ENCODE data around the gene BHLHA15. TPM values are rescaled to one million over a fixed set of nuclear protein-coding genes. Genes with fewer than 3 reads are reported as not detected.

BHLHA15 gene
- total RNA-seq, 6 donors from 2014 or later = 2.4 to 20.1 (median 3.5) TPM; not detected in 1

DNA sequence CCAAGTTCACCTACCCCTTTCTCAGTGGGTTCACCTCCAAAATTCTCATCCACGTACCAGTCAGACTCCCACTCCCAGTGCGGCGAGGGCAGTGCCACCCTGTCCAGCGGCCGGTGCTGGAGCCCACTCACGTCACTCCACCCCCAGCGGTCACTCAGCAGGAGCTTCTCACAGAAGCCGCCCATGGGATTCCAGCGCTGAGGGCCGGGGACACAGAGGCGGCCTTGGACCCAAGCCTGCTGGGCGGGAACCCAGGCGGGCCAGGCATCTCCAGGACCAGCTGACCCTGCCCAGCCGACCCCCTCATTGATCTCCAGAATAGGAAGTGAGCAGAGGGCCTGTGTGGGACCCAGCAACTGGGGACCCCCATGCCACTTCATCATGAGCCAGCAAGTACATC is 33.6 kb downstream of the BHLHA15 start:
- Histone ChIP-seq H3K4me3 (no peak overlapping the region), H3K9me3 (no peaks in the 10 kb centered on the region), H3K4me1 (peaks cover 21 to 49% (median 38%) of the 10 kb centered on the region in 4 donors), H3K27me3 (no peaks in the 10 kb centered on the region), H3K36me3 (peaks cover 8 to 47% (median 26%) of the 10 kb centered on the region in 4 donors), H3K27ac (peak overlapping the region in 3 of 4 donors; percentile 19 to 91 (median 66))
- ATAC-seq (ENCODE audit: low FRiP score in 2 of 2) = no peak
- 80 to 95% methylated on average over 3 to 11 of the region's 14 CpGs for WGBS, 2 donors
- TF ChIP-seq EP300 (IDR thresholded peaks at IDR 0.05) = no peak
- peak in 1 of 2 donors; percentile 72 for DNase-seq

GRCh38 chr7:98248156-98248555 is 36.9 kb downstream of the BHLHA15 start:
- DNase-seq (peak in 1 of 2 donors; percentile 34), ATAC-seq (ENCODE audit: low FRiP score in 2 of 2) (no peak)
- H3K36me3 ChIP-seq = peaks cover 4 to 27% (median 12%) of the 10 kb centered on the region in 4 donors
- TF ChIP-seq CTCF (IDR thresholded peaks at IDR 0.05) (no peak), EP300 (IDR thresholded peaks at IDR 0.05) (no peak), POLR2AphosphoS5 (IDR thresholded peaks at IDR 0.05) (no peak), POLR2A (IDR thresholded peaks at IDR 0.05) (no peak)
- peaks cover 43 to 74% (median 63%) of the 10 kb centered on the region in 4 donors for H3K4me1 ChIP-seq
- H3K9me3 ChIP-seq = no peaks in the 10 kb centered on the region
- H3K27me3 ChIP-seq = no peaks in the 10 kb centered on the region
- WGBS, 2 donors = 89 to 93% methylated on average over 7 to 11 of the region's 12 CpGs
- H3K27ac ChIP-seq = peak overlapping the region; percentile 41 to 91 (median 89)
- no peak overlapping the region for H3K4me3 ChIP-seq

GRCh38 chr7:98249106-98249505 is 37.9 kb downstream of the BHLHA15 start:
- TF ChIP-seq CTCF (IDR thresholded peaks at IDR 0.05) = no peak
- TF ChIP-seq EP300 (IDR thresholded peaks at IDR 0.05) = peak in 1 of 4 donors; percentile 47
- no peak for TF ChIP-seq POLR2A (IDR thresholded peaks at IDR 0.05)
- peak in 1 of 2 donors; percentile 33 for TF ChIP-seq POLR2AphosphoS5 (IDR thresholded peaks at IDR 0.05)
- peaks cover 48 to 80% (median 69%) of the 10 kb centered on the region in 4 donors for H3K4me1 ChIP-seq
- H3K36me3 ChIP-seq = peaks cover 2 to 19% (median 5%) of the 10 kb centered on the region in 4 donors
- peak overlapping the region; percentile 79 to 91 (median 89) for H3K27ac ChIP-seq
- no peaks in the 10 kb centered on the region for H3K27me3 ChIP-seq
- no peaks in the 10 kb centered on the region for H3K9me3 ChIP-seq
- DNase-seq = no peak
- no peak overlapping the region for H3K4me3 ChIP-seq
- no peak for ATAC-seq (ENCODE audit: low FRiP score in 2 of 2)
- 55 to 57% methylated on average over 6 of the region's 6 CpGs for WGBS, 2 donors

DNA sequence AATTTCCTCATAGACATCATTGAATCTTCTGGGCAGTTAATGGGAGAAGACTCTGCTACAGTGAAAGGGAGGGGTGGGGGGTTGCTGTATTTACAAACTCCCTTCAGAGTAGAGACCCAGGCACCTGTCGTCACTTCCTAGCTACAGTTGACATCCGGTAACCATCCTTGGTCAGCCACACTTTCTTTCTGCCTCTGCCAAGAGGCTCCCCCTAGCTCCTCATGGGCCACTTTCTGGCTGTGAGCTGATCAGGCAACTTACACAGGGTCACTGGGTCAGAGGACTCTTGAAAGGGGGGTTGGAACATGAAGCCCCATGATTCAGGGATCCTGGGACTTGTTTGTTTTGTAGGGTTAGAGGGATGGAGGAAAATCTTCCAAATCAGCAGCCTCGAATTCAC is 39.5 kb downstream of the BHLHA15 start:
- Histone ChIP-seq H3K27ac (peak overlapping the region; percentile 79 to 91 (median 89)), H3K9me3 (no peaks in the 10 kb centered on the region), H3K36me3 (peaks cover 0 to 12% (median 3%) of the 10 kb centered on the region in 4 donors), H3K4me1 (peaks cover 40 to 70% (median 62%) of the 10 kb centered on the region in 4 donors), H3K4me3 (peak overlapping the region in 3 of 4 donors; percentile 69 to 82 (median 71)), H3K27me3 (no peaks in the 10 kb centered on the region)
- TF ChIP-seq EP300 (IDR thresholded peaks at IDR 0.05) = no peak
- TF ChIP-seq POLR2A (IDR thresholded peaks at IDR 0.05) = no peak
- no peak for TF ChIP-seq CTCF (IDR thresholded peaks at IDR 0.05)
- no peak for TF ChIP-seq POLR2AphosphoS5 (IDR thresholded peaks at IDR 0.05)
- no peak for ATAC-seq (ENCODE audit: low FRiP score in 2 of 2)
- no peak for DNase-seq
- WGBS, 2 donors = 27 to 29% methylated on average over 3 of the region's 3 CpGs

DNA sequence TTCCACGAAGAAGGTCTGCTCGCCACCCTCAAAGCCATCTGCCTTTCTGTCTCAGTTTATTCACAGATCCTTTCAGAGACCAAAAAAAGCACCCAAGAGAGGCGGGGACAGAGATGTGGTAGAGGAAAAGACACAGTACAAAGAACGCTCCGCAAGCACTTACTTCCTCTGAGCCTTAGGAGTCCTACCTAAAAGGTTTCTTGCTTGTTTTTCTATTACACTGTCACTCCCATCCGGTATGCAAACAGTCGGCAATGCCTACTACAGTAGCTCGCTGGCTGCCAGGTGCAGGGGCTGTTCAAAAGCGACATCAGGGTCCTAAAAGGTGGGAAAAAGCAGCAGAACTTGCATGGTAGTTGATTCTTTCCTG is 40.0 kb downstream of the BHLHA15 start:
- TF ChIP-seq POLR2A (IDR thresholded peaks at IDR 0.05) = no peak
- 17 to 18% methylated on average over 9 of the region's 9 CpGs for WGBS, 2 donors
- H3K4me3 ChIP-seq = peak overlapping the region; percentile 69 to 91 (median 76)
- no peaks in the 10 kb centered on the region for H3K27me3 ChIP-seq
- H3K9me3 ChIP-seq = no peaks in the 10 kb centered on the region
- no peak for DNase-seq
- peaks cover 0 to 12% (median 3%) of the 10 kb centered on the region in 4 donors for H3K36me3 ChIP-seq
- H3K4me1 ChIP-seq = peaks cover 40 to 66% (median 60%) of the 10 kb centered on the region in 4 donors
- peak; percentile 3 to 47 for ATAC-seq (ENCODE audit: low FRiP score in 2 of 2)
- peak overlapping the region; percentile 79 to 91 (median 89) for H3K27ac ChIP-seq
